Measurements from ENCODE around the gene CRYBA2.

Gene CRYBA2

GRCh38 chr2:219022616-219023015, 29.4 kb upstream of the CRYBA2 start:
- DNase-seq: no peak

- DNase-seq: no peak
These were observed 28.8 kb upstream of the CRYBA2 start for GRCh38 chr2:219022041-219022440.

DNA sequence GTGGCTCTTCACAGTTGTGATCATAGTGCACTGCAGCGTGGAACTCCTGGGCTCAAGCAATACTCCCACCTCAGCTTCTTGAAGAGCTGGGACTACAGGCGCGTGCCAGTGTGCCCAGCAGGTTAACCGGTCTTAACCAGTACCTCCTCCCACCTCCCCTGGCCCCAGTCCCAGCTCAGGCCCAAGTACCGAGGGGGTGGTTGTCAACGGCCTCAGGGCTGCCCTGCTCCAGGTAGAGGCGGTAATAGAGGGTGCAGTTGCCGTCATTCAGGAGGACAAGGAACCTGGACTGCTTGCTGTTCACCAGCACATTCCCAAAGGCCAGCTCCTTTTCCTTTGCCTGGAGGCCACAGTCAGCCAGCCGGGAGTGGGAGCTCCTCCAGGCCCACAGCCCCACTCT, 28.4 kb upstream of the CRYBA2 start:
- no peak for DNase-seq

- DNase-seq: no peak
These were observed 27.6 kb upstream of the CRYBA2 start for GRCh38 chr2:219020604-219021365.

DNA sequence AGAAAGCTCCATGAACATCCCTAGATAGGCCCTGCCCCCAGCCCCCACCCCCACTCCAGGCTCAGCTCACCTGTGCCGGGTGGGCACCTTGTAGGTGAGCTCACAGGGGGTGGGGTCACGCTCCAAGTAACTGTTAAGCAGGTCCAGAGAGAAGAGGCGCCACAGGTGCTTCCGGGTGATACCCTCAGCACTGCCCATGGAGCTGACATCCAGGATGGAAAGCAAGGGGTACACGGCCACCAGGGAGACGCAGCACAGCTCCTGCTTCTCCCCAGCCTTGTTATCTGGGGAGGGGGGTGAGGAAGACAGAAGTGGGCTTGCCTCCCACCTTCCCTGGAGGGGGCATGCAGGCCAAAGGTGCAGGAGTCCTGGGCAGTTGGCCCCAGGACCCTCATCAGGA, 26.2 kb upstream of the CRYBA2 start:
- no peak for DNase-seq

DNA sequence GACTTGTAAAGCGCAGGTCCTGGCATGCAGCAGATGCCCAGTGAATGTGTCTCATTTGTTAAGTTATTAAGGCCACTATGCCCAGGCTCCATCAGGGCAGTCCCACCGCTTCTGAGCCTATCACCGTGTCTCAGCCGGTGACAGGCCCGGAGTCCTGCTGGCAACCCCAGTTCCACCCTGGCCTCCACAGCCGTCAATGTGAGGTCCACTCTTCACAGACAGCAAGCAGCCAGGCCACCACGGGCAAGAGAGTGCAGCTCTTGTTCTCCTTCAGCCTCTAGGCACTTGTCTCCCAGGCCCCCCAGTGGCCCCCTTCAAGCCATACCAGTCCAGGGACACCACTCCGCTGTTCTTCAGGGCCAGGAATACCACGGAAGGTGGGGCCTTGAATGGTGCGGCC, 25.5 kb upstream of the CRYBA2 start:
- no peak for DNase-seq

- DNase-seq: no peak
These were observed 25.1 kb upstream of the CRYBA2 start for GRCh38 chr2:219018286-219018685.

DNA sequence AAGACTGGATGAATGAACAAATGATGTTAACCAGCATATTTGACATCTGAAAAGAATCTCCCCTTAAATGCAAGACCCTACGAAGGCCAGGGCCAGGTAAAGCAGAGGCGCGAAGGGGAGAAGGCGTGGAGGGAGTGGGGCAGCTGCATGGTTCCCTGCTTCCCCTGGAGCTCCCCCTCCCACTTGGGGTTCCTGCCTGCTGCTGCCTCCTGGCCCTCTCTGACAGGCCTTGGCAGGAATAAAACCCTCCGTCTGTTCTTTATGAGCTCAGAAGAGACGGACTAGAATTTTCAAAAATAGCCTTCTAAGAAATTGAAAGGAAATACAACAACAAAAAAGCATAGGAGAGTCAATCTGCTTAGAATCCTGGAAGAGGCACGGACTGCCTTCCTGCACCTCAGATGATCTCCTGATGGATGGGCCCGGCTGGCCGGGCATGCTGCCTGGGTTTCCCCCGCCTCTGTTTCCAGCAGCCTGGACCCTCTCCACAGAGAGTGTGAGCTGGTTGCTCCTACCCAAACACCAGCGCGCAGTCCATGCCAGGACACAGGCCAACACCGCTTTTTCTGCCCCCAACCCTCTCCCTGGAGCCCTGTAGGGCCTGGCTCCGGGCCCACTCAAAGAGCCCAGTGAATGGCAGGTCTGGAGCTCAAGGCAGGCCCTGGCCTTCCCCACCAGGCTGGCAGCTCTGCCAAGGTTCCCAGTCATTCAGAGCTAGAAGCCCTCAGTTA, 24.1 kb upstream of the CRYBA2 start:
- no peak for DNase-seq

GRCh38 chr2:219016721-219017120, 23.5 kb upstream of the CRYBA2 start:
- no peak for DNase-seq

- DNase-seq: no peak
These were observed 17.7 kb upstream of the CRYBA2 start for GRCh38 chr2:219010873-219011272.

GRCh38 chr2:219010162-219010756, 17.0 kb upstream of the CRYBA2 start:
- DNase-seq: no peak

GRCh38 chr2:219009294-219009693, 16.1 kb upstream of the CRYBA2 start:
- DNase-seq: no peak

GRCh38 chr2:219003979-219004378, 10.8 kb upstream of the CRYBA2 start:
- DNase-seq: no peak

DNA sequence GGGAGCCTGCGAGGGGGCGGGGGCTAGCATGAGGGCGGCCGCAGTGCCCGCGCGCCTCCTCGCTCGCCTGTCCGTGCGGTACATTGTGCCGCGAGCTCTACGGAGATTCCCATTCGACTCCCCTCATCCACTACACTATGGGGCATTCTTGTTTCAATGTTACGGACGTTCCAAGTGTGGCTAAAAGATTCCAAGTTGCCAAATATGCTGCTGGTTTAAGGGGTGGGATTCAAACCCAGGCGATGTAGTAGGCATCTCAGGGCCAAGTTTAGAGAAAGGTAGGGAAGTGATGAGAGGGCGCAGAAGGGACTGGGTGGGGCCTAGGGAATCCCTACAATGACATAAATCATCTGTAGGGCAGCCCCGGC, 10.0 kb upstream of the CRYBA2 start:
- DNase-seq: no peak

- DNase-seq: no peak
These were observed 9.4 kb upstream of the CRYBA2 start for GRCh38 chr2:219002395-219003266.

- no peak for DNase-seq
These were observed 8.6 kb upstream of the CRYBA2 start for GRCh38 chr2:219001577-219002394.

DNA sequence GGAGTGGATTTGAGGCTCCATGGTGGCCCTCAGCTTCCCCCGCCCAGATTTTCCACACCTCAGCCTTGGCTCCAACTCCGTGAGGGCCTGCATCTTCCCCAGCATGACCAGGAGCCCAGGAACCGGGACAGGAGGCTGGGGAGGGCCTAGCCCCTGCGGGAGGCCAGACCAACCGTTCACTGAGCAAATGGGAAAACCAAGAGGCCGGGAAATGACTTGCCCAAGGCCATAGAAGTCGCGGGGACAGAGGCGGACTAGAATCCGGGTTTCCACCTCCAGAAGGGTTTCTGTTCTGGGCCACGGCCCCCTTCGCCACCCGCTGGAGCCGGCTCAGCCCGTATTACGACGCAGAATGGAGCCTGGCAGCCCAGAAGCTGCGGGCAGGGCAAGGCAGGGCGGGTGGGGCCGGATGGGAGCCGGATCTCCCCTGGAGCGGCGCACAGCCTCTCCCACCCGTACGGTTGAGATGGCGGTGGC, 7.9 kb upstream of the CRYBA2 start:
- DNase-seq: no peak

DNA sequence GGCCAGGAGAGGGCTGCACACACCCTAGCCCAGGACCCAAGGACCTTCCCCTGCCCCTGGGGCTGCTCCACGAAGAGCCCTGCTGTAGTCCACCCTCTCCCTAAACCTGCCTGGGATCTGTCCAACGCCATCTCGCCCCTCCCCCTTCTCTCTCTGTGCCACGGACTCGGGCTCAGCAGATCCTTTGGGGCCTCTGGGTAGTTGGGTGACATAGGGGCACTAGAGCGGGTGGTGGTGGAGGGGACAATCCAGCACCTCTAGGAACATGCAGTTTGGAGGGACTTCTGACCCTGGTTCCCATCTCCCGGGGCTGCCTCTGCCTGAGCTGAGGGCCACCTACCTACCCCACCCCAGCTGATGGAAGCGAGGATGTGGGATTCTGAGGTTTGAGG, 7.3 kb upstream of the CRYBA2 start:
- DNase-seq: no peak

DNA sequence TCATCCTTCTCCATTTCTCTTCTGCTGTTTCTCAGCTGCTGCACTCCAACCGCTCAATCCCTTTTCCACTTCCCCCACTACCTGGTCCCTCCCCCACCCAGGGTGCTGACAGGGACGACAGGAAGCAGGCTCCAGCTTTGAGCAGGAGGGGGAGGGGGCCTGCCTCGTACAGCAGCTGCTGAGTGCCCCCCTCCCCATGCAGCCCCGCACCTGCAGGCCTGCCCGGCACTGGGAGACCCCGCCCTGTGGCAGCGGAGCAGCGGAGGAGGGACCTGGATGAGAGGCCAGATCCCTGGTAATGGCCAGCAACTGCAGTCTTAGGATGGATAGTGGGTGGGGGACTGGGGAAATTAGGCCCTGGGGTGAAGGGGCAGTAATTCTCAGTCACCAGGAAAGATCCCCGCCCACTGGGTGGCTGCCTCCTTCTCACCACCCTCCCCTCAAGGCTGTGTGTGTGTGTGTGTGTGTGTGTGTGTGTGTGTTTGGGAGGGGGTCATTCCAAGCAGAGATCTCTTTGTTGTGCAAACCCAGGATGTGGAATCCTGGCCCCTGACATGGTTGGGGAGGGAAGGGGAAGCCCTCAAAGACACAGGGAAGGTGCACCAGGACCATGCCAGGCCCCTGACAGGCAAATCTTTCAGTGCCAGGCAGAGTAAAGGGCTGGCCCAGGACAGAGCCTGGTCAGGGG, 6.8 kb upstream of the CRYBA2 start:
- DNase-seq: no peak

DNA sequence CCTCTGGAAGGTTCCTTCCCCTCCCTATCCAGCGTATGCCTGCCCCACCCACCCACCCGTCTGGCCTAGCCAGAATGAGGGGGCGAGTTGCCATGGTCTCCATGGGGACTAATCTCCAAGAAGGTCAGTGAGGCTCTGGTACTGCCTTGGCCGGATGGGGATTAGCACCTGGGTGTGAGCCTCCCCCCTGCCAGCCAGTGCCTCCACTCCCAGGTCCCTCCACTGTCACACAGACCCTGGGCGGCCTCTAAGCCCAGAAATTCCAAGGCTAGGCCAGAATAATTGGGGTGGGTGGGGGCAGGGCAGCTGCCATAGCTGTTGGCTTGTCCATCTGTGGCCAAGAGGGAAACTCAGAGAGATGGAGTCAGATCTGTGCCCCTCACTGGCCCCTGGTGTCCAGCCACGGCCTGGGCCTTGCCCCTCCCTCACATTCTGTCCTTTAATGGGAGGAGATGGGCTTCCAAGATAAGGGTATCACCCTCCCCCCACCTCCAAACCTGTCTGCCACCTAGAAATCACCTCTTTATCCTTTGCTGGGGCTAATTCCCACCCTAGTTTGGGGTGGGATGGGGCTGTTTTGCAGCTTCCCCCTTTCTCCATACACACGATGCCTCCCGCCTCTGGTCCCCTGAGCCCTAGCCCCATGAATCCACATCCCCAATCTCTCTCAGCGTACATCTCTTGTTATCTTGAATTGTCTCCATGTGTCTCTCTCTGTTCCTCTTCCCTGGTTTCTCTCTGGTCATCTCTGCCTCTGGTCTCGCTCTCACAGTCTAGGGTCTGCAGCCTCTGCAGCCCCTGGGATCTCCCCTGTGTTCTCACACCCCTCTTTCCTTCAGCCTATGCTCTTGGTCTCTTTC, 6.0 kb upstream of the CRYBA2 start:
- DNase-seq: no peak

Measured in amniotic stem cell (primary cell).